Measurements from ENCODE around the gene EZR.

The EZR gene

DNA sequence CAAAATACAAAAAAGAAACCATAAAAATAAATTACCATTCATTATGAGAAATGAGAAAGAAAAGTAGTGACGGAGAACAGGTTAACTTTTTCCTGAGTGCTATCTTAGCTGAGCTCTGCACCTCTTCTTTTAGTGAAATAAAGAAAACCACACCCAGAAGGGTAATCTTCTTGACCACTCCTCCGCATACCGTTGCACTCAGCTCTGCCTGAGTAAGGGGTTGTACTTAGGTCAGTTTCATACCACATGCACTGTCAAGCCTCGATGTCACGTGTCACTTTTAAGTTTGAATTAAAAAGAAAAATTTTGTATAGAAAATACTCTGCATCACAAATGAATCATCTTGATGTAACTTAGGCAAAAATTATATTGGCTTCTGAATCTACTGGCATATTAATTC is 2.8 kb downstream of the EZR start:
- Histone ChIP-seq H3K27ac (ENCODE audit: low read depth, low read length, severe bottlenecking) (no peak overlapping the region), H3K9me3 (ENCODE audit: control insufficient read depth, low read length) (no peaks in the 10 kb centered on the region), H3K36me3 (ENCODE audit: control insufficient read depth, insufficient read depth, low read length) (peaks cover 50% of the 10 kb centered on the region), H3K4me3 (ENCODE audit: extremely low read depth, insufficient read depth, low read length, poor library complexity, severe bottlenecking) (peak overlapping the region; percentile 78), H3K4me1 (ENCODE audit: control insufficient read depth, insufficient read depth, low read length, poor library complexity, severe bottlenecking) (peaks cover 23% of the 10 kb centered on the region)
- 42% methylated on average over 2 of the region's 5 CpGs; no CpG with 5 or more reads in 1 of the 2 experiments for WGBS, 2 experiments (ENCODE audit: insufficient coverage in 2 of 2)

DNA sequence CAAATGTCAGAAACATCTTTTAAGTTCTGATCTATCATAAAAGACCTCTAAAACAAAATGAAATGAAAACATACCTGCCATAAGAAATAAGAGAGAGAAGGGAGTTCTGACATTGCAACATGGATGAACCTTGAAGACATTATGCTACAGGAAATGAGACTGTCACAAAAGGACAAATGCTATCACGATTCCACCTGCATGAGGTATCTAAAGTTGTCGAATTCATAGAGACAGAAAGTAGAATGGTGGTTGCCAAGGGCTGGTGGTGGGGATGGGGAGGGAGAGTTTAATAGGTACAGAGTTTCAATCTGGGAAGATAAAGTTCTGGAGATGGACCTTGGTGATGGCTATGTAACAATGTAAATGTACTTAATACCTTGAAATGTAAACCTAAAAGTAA is 3.3 kb downstream of the EZR start:
- Histone ChIP-seq H3K27ac (ENCODE audit: low read depth, low read length, severe bottlenecking) (no peak overlapping the region), H3K4me3 (ENCODE audit: extremely low read depth, insufficient read depth, low read length, poor library complexity, severe bottlenecking) (peak overlapping the region; percentile 78), H3K4me1 (ENCODE audit: control insufficient read depth, insufficient read depth, low read length, poor library complexity, severe bottlenecking) (peaks cover 23% of the 10 kb centered on the region), H3K9me3 (ENCODE audit: control insufficient read depth, low read length) (no peaks in the 10 kb centered on the region), H3K36me3 (ENCODE audit: control insufficient read depth, insufficient read depth, low read length) (peaks cover 52% of the 10 kb centered on the region)
- WGBS, 2 experiments (ENCODE audit: insufficient coverage in 2 of 2) = 60 to 75% methylated on average over 2 of the region's 2 CpGs

DNA sequence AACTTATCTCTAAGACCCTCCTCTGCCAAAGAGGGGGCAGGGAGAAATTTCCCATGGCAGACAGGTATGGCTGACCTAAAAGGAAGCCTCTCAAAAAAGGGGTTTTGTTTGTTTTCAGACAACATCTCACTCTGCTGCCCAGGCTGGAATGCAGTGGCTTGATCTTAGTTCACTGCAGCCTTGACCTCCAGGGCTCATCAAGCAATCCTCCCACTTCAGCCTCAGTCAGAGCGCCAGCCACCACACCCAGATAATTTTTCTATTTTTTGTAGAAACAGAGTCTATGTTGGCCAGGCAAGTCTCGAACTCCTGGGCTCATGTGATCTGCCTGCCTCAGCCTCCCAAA is 3.8 kb downstream of the EZR start:
- Histone ChIP-seq H3K9me3 (ENCODE audit: control insufficient read depth, low read length) (no peaks in the 10 kb centered on the region), H3K4me1 (ENCODE audit: control insufficient read depth, insufficient read depth, low read length, poor library complexity, severe bottlenecking) (peaks cover 23% of the 10 kb centered on the region), H3K36me3 (ENCODE audit: control insufficient read depth, insufficient read depth, low read length) (peaks cover 52% of the 10 kb centered on the region), H3K27ac (ENCODE audit: low read depth, low read length, severe bottlenecking) (no peak overlapping the region), H3K4me3 (ENCODE audit: extremely low read depth, insufficient read depth, low read length, poor library complexity, severe bottlenecking) (no peak overlapping the region)
- 93 to 100% methylated on average over 2 of the region's 2 CpGs for WGBS, 2 experiments (ENCODE audit: insufficient coverage in 2 of 2)

DNA sequence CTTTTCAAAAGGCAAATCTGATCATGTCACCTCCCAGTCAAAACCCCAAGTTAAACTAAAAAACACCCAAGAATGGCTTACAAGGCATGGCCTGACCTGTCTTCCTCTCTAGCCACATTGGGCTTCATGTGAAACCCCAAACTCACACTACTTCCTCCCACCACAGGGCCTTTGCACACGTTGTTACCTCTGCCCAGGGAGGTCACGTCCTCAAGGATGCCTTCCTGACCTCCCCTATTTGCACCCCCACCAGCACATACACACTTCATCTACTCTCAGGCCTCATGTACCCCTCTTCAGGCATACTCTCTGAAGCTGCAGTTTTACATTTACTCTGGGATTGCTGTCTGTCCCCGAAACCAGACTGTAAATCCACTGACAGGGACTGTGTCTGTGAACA is 6.1 kb downstream of the EZR start:
- H3K9me3 ChIP-seq (ENCODE audit: control insufficient read depth, low read length) = no peaks in the 10 kb centered on the region
- H3K4me1 ChIP-seq (ENCODE audit: control insufficient read depth, insufficient read depth, low read length, poor library complexity, severe bottlenecking) = peaks cover 23% of the 10 kb centered on the region
- 89 to 100% methylated on average over 3 of the region's 3 CpGs for WGBS, 2 experiments (ENCODE audit: insufficient coverage in 2 of 2)
- no peak overlapping the region for H3K4me3 ChIP-seq (ENCODE audit: extremely low read depth, insufficient read depth, low read length, poor library complexity, severe bottlenecking)
- H3K27ac ChIP-seq (ENCODE audit: low read depth, low read length, severe bottlenecking) = no peak overlapping the region
- H3K36me3 ChIP-seq (ENCODE audit: control insufficient read depth, insufficient read depth, low read length) = peaks cover 74% of the 10 kb centered on the region

DNA sequence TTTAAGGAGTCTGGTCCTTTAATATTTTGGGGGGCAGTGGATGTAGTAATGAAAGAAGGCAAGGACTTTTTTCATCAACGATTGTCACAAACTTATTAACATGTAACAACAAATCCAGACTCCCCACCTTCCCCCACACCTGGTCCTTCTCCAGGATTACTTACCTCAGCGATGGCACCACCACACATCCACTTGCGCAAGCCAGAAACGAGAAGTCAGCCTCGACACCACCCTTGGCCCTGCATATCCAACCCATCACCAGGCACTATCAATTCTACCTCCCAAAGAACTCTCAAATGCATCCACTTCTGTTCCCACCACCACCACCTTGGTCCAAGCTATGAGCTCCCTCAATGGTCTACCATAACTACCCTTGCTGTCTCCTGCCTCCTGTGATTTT is 6.6 kb downstream of the EZR start:
- H3K27ac ChIP-seq (ENCODE audit: low read depth, low read length, severe bottlenecking) = no peak overlapping the region
- peaks cover 78% of the 10 kb centered on the region for H3K36me3 ChIP-seq (ENCODE audit: control insufficient read depth, insufficient read depth, low read length)
- peaks cover 23% of the 10 kb centered on the region for H3K4me1 ChIP-seq (ENCODE audit: control insufficient read depth, insufficient read depth, low read length, poor library complexity, severe bottlenecking)
- H3K9me3 ChIP-seq (ENCODE audit: control insufficient read depth, low read length) = no peaks in the 10 kb centered on the region
- 91 to 97% methylated on average over 4 to 5 of the region's 5 CpGs for WGBS, 2 experiments (ENCODE audit: insufficient coverage in 2 of 2)
- no peak overlapping the region for H3K4me3 ChIP-seq (ENCODE audit: extremely low read depth, insufficient read depth, low read length, poor library complexity, severe bottlenecking)

DNA sequence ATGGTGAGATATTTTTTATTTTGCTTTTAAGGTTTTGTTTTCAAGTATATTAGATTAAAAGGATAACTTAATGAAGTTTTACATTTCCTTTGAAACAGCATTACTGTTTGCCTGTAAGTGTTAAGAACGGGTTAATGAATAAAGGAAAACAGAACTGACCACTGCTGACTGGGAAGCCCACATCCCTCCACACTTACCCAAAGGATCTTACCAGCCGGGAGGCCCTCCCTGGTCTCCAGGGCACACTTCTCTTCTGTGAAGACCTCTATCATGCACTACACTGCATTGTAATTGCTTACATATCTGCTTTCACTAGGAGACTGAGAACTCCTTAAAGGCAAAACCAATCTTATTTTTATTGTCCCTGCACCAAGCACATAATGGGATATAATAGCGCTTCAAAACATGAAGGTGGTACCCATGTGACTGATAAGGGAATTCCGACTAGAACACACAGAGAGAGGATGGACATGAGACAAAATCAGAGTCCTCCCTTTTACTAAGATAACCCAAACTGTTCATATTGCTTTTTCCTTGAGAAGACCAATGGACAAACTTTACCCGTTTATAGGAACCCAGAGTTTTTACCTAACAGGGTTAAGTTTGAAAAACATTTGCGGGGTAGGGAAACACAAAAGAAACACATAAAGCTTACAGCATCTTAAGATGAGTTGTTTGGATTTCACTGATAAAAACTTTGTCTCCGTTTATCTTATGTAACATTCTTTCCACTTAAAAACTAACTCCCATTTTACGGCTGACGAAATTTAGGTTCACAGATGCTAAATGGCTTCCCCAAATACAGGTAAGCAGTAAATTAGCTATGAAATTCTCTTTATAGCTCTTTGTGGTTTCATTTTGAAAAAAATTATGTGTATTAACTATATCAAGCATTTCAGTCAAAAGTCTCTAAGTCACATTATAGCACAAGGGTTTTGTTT is 8.7 kb downstream of the EZR start:
- peaks cover 78% of the 10 kb centered on the region for H3K36me3 ChIP-seq (ENCODE audit: control insufficient read depth, insufficient read depth, low read length)
- WGBS, 2 experiments (ENCODE audit: insufficient coverage in 2 of 2) = 90 to 96% methylated on average over 2 to 4 of the region's 9 CpGs
- no peak overlapping the region for H3K27ac ChIP-seq (ENCODE audit: low read depth, low read length, severe bottlenecking)
- no peaks in the 10 kb centered on the region for H3K9me3 ChIP-seq (ENCODE audit: control insufficient read depth, low read length)
- peaks cover 16% of the 10 kb centered on the region for H3K4me1 ChIP-seq (ENCODE audit: control insufficient read depth, insufficient read depth, low read length, poor library complexity, severe bottlenecking)
- no peak overlapping the region for H3K4me3 ChIP-seq (ENCODE audit: extremely low read depth, insufficient read depth, low read length, poor library complexity, severe bottlenecking)

DNA sequence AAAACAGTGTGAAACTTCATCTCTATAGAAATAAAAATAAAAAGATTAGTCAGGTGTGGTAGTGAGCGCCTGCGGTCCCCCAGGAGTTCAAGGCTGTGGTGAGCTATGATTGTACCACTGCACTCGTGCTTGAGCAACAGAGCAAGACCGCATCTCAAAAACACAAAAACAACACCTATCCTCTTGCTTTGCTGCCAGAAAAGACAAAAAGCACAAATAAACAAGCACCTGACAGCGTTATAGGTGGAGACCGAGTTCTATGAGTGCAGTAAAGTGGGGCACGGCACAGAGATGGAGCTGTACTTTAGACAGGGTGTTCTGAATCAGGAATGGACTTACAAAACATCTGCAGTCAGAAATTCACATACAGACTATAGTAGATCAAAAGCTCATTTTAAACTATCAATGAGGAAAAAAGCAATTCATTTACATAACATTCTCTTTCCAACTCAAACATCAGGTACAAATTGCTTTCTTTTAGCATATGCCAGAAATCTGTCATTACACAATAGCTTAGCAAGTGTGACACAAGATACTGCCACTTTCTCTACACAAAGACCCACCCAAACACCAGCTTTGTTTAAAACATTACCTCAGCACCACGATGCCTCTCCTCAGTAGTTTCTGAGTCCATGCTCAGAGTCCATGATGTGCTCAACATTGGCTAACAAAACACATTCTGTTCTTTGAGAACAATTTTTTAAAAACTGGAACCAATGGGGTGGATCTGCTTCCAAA is 10.1 kb downstream of the EZR start:
- no peak overlapping the region for H3K27ac ChIP-seq (ENCODE audit: low read depth, low read length, severe bottlenecking)
- H3K4me1 ChIP-seq (ENCODE audit: control insufficient read depth, insufficient read depth, low read length, poor library complexity, severe bottlenecking) = peaks cover 12% of the 10 kb centered on the region
- peaks cover 65% of the 10 kb centered on the region for H3K36me3 ChIP-seq (ENCODE audit: control insufficient read depth, insufficient read depth, low read length)
- 84 to 95% methylated on average over 4 to 6 of the region's 8 CpGs for WGBS, 2 experiments (ENCODE audit: insufficient coverage in 2 of 2)
- no peaks in the 10 kb centered on the region for H3K9me3 ChIP-seq (ENCODE audit: control insufficient read depth, low read length)
- H3K4me3 ChIP-seq (ENCODE audit: extremely low read depth, insufficient read depth, low read length, poor library complexity, severe bottlenecking) = no peak overlapping the region

DNA sequence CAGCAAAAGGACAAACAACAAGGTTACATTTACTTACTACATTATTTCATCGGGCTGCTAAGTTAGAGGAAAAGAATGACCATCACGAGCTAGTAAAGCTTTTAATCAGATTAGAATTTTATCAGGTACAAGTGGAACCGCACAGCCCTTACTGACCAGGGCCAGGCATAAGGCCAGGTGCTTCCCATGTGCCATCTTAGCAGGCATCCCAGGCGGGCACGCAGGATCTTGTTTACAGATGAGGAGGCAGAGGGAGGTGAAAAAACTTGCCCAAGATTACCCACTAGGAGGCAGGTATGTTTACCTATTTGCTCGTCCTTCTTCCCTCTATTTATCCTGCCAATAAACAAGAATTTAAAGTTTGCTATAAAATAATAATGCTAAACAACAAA is 10.7 kb downstream of the EZR start:
- H3K4me1 ChIP-seq (ENCODE audit: control insufficient read depth, insufficient read depth, low read length, poor library complexity, severe bottlenecking) = peaks cover 13% of the 10 kb centered on the region
- no peak overlapping the region for H3K27ac ChIP-seq (ENCODE audit: low read depth, low read length, severe bottlenecking)
- H3K36me3 ChIP-seq (ENCODE audit: control insufficient read depth, insufficient read depth, low read length) = peaks cover 59% of the 10 kb centered on the region
- no peak overlapping the region for H3K4me3 ChIP-seq (ENCODE audit: extremely low read depth, insufficient read depth, low read length, poor library complexity, severe bottlenecking)
- no peaks in the 10 kb centered on the region for H3K9me3 ChIP-seq (ENCODE audit: control insufficient read depth, low read length)
- no CpG with 5 or more reads among the region's 6 CpGs for WGBS, 2 experiments (ENCODE audit: insufficient coverage in 2 of 2)

DNA sequence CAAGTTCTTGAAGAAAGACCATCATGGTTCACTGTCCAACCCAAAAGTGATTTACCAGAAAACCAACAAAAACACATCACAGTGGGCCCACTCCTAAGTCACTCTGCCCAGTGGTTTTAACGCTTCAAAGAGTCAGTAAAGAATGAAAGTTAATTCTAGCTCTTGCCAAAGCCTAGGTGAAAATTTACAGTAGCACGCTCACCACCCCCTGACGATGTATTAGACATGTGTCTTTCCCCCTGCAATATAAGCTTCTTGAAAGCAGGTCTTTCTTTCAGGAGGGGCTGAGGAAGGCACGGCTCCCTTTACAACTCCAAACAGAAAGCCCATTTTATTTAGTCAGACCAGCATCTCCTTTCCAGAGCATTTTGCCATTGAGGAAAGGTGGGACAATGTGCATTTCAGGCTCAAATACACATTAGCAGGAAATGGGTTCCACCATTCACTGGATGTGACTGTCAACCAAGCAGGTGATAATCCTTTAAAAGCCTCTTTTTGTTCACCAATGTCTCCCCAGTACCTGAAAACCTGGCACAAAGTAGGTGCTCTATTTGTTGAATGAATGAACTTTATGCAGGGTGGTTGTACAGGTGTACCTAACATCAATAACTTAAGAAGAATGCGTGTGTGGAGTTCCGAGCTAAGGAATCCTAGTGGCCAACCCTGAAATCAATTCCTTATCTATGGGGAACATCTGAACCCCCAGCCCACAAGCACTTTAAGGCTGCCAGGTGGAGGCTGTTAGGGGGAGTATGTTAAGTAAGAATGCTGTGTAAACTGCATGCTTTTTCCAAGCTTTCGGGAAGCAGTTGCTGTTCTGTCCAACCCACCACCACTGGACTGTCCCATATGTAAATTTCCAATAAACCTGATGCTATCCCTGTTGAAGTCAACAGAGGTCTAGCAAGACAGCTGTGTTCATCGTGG is 11.4 kb downstream of the EZR start:
- Histone ChIP-seq H3K9me3 (ENCODE audit: control insufficient read depth, low read length) (no peaks in the 10 kb centered on the region), H3K4me1 (ENCODE audit: control insufficient read depth, insufficient read depth, low read length, poor library complexity, severe bottlenecking) (peaks cover 15% of the 10 kb centered on the region), H3K36me3 (ENCODE audit: control insufficient read depth, insufficient read depth, low read length) (peaks cover 52% of the 10 kb centered on the region), H3K4me3 (ENCODE audit: extremely low read depth, insufficient read depth, low read length, poor library complexity, severe bottlenecking) (no peak overlapping the region), H3K27ac (ENCODE audit: low read depth, low read length, severe bottlenecking) (no peak overlapping the region)
- WGBS, 2 experiments (ENCODE audit: insufficient coverage in 2 of 2) = 50 to 73% methylated on average over 2 to 4 of the region's 8 CpGs

DNA sequence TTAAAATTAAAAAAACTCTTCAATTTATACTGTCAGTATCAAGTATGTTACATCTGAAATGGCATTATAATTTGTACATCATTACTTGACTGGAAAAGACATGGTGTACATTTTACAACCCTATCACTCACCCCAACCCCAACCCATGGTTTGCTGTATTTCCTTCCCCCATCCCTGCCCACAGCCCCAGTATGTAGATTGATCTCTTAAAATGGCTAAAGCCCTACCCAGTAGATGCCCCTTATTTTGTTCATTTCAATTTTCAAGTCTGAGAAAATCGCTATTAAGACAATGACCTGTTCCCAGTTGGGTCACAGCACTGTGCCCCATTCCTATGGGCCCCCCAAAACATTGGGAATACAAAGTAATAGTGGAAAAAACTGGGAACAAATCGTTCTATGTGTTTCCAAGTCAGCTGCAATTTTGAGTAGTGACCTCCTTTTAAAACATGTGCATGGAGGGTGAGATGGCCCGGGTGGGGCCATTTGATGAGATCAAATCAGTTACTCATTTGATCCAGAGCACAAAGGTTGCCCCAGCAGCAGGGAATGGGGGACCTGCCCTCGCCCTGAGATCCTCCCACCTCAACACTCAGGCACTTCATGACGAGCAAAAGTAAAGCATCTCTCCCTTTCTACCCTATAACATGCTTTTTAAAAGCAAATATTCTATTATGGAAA is 13.3 kb downstream of the EZR start:
- WGBS, 2 experiments (ENCODE audit: insufficient coverage in 2 of 2) = 94 to 97% methylated on average over 3 of the region's 5 CpGs
- H3K36me3 ChIP-seq (ENCODE audit: control insufficient read depth, insufficient read depth, low read length) = peaks cover 36% of the 10 kb centered on the region

More for the DNA sequence above, 13.3 kb downstream of the EZR start:
- no peak overlapping the region for H3K4me3 ChIP-seq (ENCODE audit: extremely low read depth, insufficient read depth, low read length, poor library complexity, severe bottlenecking)
- H3K4me1 ChIP-seq (ENCODE audit: control insufficient read depth, insufficient read depth, low read length, poor library complexity, severe bottlenecking) = peaks cover 13% of the 10 kb centered on the region
- no peaks in the 10 kb centered on the region for H3K9me3 ChIP-seq (ENCODE audit: control insufficient read depth, low read length)
- H3K27ac ChIP-seq (ENCODE audit: low read depth, low read length, severe bottlenecking) = no peak overlapping the region
